Mucosa of stomach (tissue), 1 donor: ENCODE data around the gene SH3BP4.

Experiments used
- H3K27me3 ChIP-seq: one replicate; pipeline ENCODE4 v1.7.0; 2013; ENCODE audit warnings: mild to moderate bottlenecking, low read length; ENCODE audit not compliant: control insufficient read depth, insufficient read depth
- H3K36me3 ChIP-seq: one replicate; pipeline ENCODE4 v1.7.0; 2013; ENCODE audit warnings: low read length; ENCODE audit not compliant: control insufficient read depth, insufficient read depth
- H3K4me1 ChIP-seq: one replicate; pipeline ENCODE4 v1.7.0; 2013; ENCODE audit warnings: mild to moderate bottlenecking, low read length; ENCODE audit not compliant: control insufficient read depth, insufficient read depth
- H3K4me3 ChIP-seq: one replicate; pipeline ENCODE4 v1.7.0; 2013; ENCODE audit warnings: low read length
- H3K9ac ChIP-seq: one replicate; pipeline ENCODE4 v1.7.0; 2013; ENCODE audit warnings: mild to moderate bottlenecking, low read length, moderate library complexity
- H3K9me3 ChIP-seq: one replicate; pipeline ENCODE4 v1.7.0; 2013; ENCODE audit warnings: mild to moderate bottlenecking, low read length, moderate library complexity; ENCODE audit not compliant: control insufficient read depth
- donor health status: Pancreatic carcinoma.

The SH3BP4 gene

GRCh38 chr2:235025800-235026536 lies 74.2 kb downstream of the SH3BP4 start:
- H3K27me3 ChIP-seq: no peaks in the 10 kb centered on the region
- H3K9me3 ChIP-seq: no peaks in the 10 kb centered on the region
- no peak overlapping the region for H3K9ac ChIP-seq
- peaks cover 33% of the 10 kb centered on the region for H3K4me1 ChIP-seq
- H3K4me3 ChIP-seq: no peak overlapping the region
- no peaks in the 10 kb centered on the region for H3K36me3 ChIP-seq

DNA sequence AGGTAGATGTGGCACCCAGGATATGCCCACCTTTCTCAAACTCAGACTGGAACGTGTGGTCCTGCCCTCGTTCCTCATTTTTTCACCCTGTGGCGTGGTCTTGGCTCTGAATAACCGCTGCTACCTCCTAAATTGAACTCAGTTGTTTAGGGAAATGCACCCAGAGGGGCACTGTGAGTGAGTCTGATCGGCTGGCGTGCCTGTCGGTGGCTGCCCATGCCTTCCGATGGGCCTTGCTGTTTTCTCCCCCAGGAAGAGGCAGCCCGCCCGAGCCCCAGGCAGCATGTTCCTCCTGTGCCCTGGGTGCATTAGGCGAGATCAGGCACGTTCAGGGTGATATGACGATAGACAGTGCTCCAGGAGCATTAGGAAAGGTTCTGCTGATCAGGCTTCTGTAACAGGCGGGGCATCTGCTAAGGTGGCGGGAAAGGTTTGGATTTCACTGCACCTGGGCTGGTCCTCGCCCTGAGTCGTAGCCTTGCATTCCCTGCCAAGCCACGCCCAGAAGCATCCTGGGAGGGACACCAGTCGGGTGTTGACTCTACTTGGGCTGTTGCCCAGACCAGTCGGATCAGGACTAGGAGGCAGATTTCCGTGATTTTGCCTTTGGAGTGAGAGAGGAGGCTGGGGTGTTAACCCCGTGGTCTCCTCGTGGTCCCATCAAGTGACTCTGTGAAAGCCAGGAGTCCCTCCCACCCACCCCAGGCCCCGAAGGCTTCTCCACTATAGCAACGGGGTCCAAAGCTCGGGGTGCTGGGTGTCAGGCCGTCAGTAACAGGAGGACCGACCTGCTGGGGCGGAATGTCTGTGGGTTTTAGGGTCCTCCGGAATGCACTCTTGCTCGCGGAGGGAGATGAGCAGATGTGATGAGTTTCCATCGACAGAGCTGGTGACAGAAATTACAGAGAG lies 75.1 kb downstream of the SH3BP4 start:
- no peak overlapping the region for H3K9ac ChIP-seq
- no peaks in the 10 kb centered on the region for H3K9me3 ChIP-seq
- no peak overlapping the region for H3K4me3 ChIP-seq
- H3K4me1 ChIP-seq: peaks cover 33% of the 10 kb centered on the region
- H3K36me3 ChIP-seq: no peaks in the 10 kb centered on the region
- no peaks in the 10 kb centered on the region for H3K27me3 ChIP-seq

DNA sequence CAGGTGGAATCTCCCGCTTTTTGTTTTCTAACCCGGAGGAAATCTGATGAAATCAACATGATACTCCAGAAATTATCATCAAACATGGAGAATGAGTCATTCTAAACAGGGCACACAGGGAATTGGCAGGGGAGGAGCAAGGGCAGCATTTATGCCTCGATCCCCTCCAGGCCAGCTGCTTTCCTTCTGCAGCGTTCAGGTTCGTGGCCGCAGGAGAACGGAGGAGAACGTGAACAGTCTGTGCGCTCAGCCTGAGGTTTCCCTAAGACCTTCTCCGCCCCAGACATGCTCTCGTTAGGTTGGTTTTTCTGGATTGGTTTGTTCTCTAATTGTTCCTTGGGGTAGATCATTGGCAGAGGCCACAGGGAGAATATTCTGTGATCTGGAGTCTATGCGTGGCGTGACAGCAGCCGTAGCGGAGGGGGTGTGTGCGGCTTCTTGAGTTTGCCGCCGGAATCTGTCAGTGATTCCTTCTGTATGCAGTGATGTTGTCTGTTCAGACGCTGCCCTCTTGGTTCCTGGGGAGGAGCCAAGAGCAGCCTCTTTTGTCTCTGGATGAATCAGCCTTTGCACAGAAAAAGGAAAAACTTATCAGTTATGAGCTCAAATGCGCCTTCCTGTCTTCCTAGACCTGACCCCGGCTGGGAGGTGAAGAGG lies 75.9 kb downstream of the SH3BP4 start:
- Histone ChIP-seq H3K4me1 (peaks cover 33% of the 10 kb centered on the region), H3K9ac (no peak overlapping the region), H3K4me3 (no peak overlapping the region), H3K27me3 (no peaks in the 10 kb centered on the region), H3K36me3 (no peaks in the 10 kb centered on the region), H3K9me3 (no peaks in the 10 kb centered on the region)

GRCh38 chr2:235028646-235029045 lies 76.8 kb downstream of the SH3BP4 start:
- H3K9ac ChIP-seq: no peak overlapping the region
- peaks cover 33% of the 10 kb centered on the region for H3K4me1 ChIP-seq
- H3K4me3 ChIP-seq: no peak overlapping the region
- no peaks in the 10 kb centered on the region for H3K27me3 ChIP-seq
- H3K36me3 ChIP-seq: no peaks in the 10 kb centered on the region
- H3K9me3 ChIP-seq: no peaks in the 10 kb centered on the region

DNA sequence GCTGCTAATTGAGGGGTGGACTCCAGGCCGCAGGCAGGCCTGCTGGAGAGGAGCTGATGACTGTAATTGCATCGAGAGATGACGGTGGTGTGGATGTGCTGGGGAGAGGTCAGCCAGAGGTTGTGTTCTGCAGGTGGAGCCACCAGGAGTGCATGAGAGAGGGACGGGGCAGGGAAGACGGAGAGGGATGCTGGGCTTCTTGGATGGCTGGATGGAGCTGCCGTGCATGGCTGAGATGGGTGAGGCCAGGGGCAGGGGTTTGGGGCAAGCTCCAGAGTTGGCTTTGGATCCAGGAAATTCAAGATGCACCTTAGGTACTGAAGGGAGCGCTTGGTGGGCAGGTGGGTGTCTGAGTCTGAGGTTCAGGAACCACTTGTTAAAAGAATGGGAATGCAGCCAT lies 77.2 kb downstream of the SH3BP4 start:
- Histone ChIP-seq H3K27me3 (no peaks in the 10 kb centered on the region), H3K4me3 (no peak overlapping the region), H3K9ac (no peak overlapping the region), H3K4me1 (peaks cover 33% of the 10 kb centered on the region), H3K9me3 (no peaks in the 10 kb centered on the region), H3K36me3 (no peaks in the 10 kb centered on the region)

- H3K9me3 ChIP-seq: no peaks in the 10 kb centered on the region
- no peak overlapping the region for H3K4me3 ChIP-seq
- H3K9ac ChIP-seq: no peak overlapping the region
- H3K27me3 ChIP-seq: no peaks in the 10 kb centered on the region
- H3K36me3 ChIP-seq: no peaks in the 10 kb centered on the region
- peaks cover 28% of the 10 kb centered on the region for H3K4me1 ChIP-seq
Observed at GRCh38 chr2:235030126-235030525, 78.3 kb downstream of the SH3BP4 start.

GRCh38 chr2:235030936-235031335 lies 79.1 kb downstream of the SH3BP4 start:
- Histone ChIP-seq H3K27me3 (no peaks in the 10 kb centered on the region), H3K9ac (no peak overlapping the region), H3K36me3 (no peaks in the 10 kb centered on the region), H3K9me3 (no peaks in the 10 kb centered on the region), H3K4me1 (peaks cover 20% of the 10 kb centered on the region), H3K4me3 (no peak overlapping the region)

DNA sequence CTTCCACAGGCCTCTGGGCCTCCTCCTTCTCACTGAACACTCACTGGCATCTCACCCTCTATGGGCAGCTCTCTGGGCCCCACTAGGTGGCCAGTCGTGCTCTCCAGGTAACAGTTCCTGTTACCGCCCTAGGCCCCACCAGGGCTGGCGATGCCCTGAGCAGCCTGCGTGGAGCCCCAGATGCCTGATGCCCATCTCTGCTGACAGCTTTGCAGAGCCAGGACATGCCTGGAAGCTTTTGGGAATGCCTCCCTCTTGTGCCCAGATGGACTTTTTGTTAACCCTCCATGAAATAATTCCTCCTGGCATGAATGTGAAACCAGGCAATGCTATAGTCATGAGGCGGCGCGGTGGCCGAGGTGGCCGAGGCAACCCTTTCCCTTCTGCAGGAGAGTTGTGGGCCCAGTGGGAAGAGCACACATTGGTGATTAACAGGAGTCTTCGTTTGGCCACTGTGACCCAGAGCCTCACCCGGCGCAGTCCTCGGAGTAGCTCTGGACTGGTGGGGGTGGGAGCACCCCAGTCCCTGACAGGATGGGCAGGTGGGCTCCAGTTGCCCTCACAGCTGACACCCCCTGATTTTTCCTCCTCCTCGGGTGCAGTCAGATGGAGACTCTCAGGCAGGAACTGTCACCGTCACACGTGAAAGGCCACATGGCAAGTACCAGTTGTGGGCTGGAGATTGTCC lies 80.0 kb downstream of the SH3BP4 start:
- no peaks in the 10 kb centered on the region for H3K9me3 ChIP-seq
- H3K27me3 ChIP-seq: no peaks in the 10 kb centered on the region
- no peak overlapping the region for H3K9ac ChIP-seq
- H3K4me3 ChIP-seq: no peak overlapping the region
- H3K4me1 ChIP-seq: peaks cover 11% of the 10 kb centered on the region
- no peaks in the 10 kb centered on the region for H3K36me3 ChIP-seq

DNA sequence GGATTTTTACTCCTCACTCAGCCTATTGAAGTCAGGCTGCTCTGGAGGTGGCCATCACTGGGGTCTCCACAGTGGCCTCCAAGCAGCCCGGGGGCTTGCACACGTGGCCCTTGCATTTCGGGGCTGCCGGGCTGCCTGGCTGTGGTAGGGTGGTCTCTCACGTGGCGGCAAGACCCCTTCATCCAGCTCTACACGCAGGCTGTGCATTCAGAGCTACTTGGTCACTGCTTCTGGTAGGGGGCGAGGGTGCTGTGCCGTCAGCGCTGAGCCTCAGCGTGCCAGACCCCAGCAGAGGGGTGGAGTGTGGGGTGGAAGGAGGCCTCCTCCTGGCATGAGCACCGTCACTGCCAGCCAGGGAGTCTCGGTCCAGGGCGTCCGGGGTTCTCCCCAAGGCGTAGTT lies 80.6 kb downstream of the SH3BP4 start:
- Histone ChIP-seq H3K9ac (no peak overlapping the region), H3K27me3 (no peaks in the 10 kb centered on the region), H3K36me3 (no peaks in the 10 kb centered on the region), H3K4me1 (peaks cover 7% of the 10 kb centered on the region), H3K9me3 (no peaks in the 10 kb centered on the region), H3K4me3 (no peak overlapping the region)

- Histone ChIP-seq H3K9ac (no peak overlapping the region), H3K4me3 (no peak overlapping the region), H3K9me3 (no peaks in the 10 kb centered on the region), H3K27me3 (no peaks in the 10 kb centered on the region), H3K4me1 (peaks cover 3% of the 10 kb centered on the region), H3K36me3 (no peaks in the 10 kb centered on the region)
Observed at GRCh38 chr2:235032949-235033348, 81.1 kb downstream of the SH3BP4 start.

DNA sequence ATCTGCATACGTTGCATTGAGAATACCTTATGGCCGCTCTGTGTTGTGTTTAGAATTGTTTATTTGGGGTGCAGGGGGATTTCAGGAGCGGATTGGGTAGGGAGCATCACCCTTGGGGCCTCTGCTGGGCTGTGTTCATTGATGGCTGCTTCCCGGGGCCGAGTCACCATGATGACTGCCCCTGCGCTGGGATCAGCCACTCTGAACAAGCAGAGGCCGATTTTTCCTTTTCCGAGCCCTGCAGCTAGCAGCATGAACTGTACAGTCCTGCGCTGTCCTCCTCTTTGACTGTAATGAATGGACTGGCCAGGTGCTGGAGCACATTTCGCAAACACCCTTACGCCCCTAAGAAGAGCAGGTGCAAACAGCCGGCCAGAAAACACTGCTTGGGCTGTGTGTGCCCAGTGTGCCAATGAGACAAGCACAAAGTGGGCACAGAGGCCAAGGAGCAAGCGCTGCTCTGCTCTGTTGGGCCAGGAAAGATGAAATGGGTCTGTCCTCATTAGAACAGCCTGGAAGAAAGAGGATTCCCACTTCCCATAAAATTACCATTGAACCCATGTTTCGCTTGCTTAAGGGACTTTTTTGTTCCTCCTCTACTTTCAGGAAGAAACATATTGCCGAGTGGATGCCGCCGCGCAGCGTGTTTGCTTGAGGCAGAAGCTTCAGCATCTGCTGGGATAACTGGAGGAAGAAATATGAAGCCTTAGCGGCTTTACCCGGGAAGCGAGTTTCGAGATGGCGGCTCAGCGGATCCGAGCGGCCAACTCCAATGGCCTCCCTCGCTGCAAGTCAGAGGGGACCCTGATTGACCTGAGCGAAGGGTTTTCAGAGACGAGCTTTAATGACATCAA lies 82.7 kb downstream of the SH3BP4 start:
- Histone ChIP-seq H3K36me3 (no peaks in the 10 kb centered on the region), H3K9ac (no peak overlapping the region), H3K27me3 (no peaks in the 10 kb centered on the region), H3K4me1 (no peaks in the 10 kb centered on the region), H3K9me3 (no peaks in the 10 kb centered on the region), H3K4me3 (no peak overlapping the region)
